HepG2 (cell line): ENCODE measurements around the gene YIPF1. TPM values are rescaled to one million over a fixed set of nuclear protein-coding genes. Genes with fewer than 3 reads are reported as not detected.

Experiments
- EEA1 ChIP-seq: sonication (generic); formaldehyde crosslinking; IDR thresholded peaks from 2 replicates; pipeline ENCODE4 v1.5.1; 2020; ENCODE audit warnings: mild to moderate bottlenecking, missing genetic modification reagents, borderline replicate concordance
- EED ChIP-seq: sonication (generic); formaldehyde crosslinking; IDR thresholded peaks from 2 replicates; pipeline ENCODE4 v1.5.0; 2020; ENCODE audit warnings: mild to moderate bottlenecking, missing genetic modification reagents
- IKZF4 ChIP-seq: sonication (generic); formaldehyde crosslinking; IDR thresholded peaks from 2 replicates; pipeline ENCODE4 v1.5.1; 2020; ENCODE audit warnings: borderline replicate concordance, mild to moderate bottlenecking, low read depth, missing genetic modification reagents; ENCODE audit errors: not compliant biosample characterization
- KDM5B ChIP-seq: sonication (generic); formaldehyde crosslinking; IDR thresholded peaks from 2 replicates; pipeline ENCODE4 v1.4.0; 2020; ENCODE audit warnings: missing genetic modification reagents, mild to moderate bottlenecking, borderline replicate concordance
- SKI ChIP-seq: fragments of 450-650 bp; IDR thresholded peaks from one replicate; pipeline ENCODE4 v1.6.1; 2018; ENCODE audit warnings: mild to moderate bottlenecking; ENCODE audit not compliant: partially characterized antibody
- STAT5B ChIP-seq: sonication (generic); formaldehyde crosslinking; IDR thresholded peaks from 2 replicates; pipeline ENCODE4 v1.4.0; 2020; ENCODE audit warnings: missing genetic modification reagents
- TBP ChIP-seq: sonication (generic); formaldehyde crosslinking; IDR thresholded peaks from 2 replicates; pipeline ENCODE4 v1.5.0; 2020; ENCODE audit warnings: missing genetic modification reagents
- TEAD3 ChIP-seq: optimal IDR thresholded peaks from 2 replicates; pipeline ENCODE3; 2016; ENCODE audit warnings: borderline replicate concordance
- TGIF2 ChIP-seq: IDR thresholded peaks from 2 replicates; pipeline ENCODE4 v1.6.1; 2016; ENCODE audit warnings: control low read depth, missing compliant biosample characterization
- ZBED4 ChIP-seq: sonication (generic); formaldehyde crosslinking; IDR thresholded peaks from 2 replicates; pipeline ENCODE4 v1.4.0; 2020; ENCODE audit warnings: missing genetic modification reagents, borderline replicate concordance
- ZFP41 ChIP-seq: sonication (generic); formaldehyde crosslinking; IDR thresholded peaks from 2 replicates; pipeline ENCODE4 v1.4.0; 2020; ENCODE audit warnings: mild to moderate bottlenecking, missing genetic modification reagents, borderline replicate concordance
- ZNF362 ChIP-seq: sonication (generic); formaldehyde crosslinking; IDR thresholded peaks from 2 replicates; pipeline ENCODE4 v1.4.0; 2020; ENCODE audit warnings: missing genetic modification reagents, mild to moderate bottlenecking, borderline replicate concordance
- ZNF501 ChIP-seq: sonication (generic); formaldehyde crosslinking; IDR thresholded peaks from 2 replicates; pipeline ENCODE4 v1.5.1; 2020; ENCODE audit warnings: mild to moderate bottlenecking, moderate library complexity, missing genetic modification reagents
- ZNF550 ChIP-seq: sonication (generic); formaldehyde crosslinking; IDR thresholded peaks from 2 replicates; pipeline ENCODE4 v1.4.0; 2020; ENCODE audit warnings: mild to moderate bottlenecking, missing genetic modification reagents, borderline replicate concordance
- ZNF629 ChIP-seq: sonication (generic); formaldehyde crosslinking; conservative IDR thresholded peaks from 2 replicates; pipeline ENCODE4 v1.5.0; 2020; ENCODE audit warnings: missing genetic modification reagents
- polyA plus RNA-seq, 8 experiments: library from polyadenylated mRNA; depleted of rRNA in 3 of 8; stranded (reverse) in 7 of 8; unstranded in 1 of 8; fragments of >200 nt; fragmentation: Illumina TruSeq in 4 of 8; extraction: Trizol in 4 of 8; gene quantifications; 2 replicates each; pipeline versions ENCODE4 v1.2.1 to v1.2.3, GENCODE V29; 2011 to 2016; ENCODE audit warnings: low read depth in 4 of 8, missing spikeins in 1 of 8, mixed read lengths in 1 of 8; ENCODE audit not compliant: insufficient read depth in 1 of 8
- total RNA-seq, 5 experiments: library from RNA; depleted of rRNA; stranded (reverse); fragments of >200 nt; fragmentation: Illumina TruSeq; extraction: Trizol; gene quantifications; 2 replicates each; pipeline ENCODE4 v1.2.3, GENCODE V29; 2016; ENCODE audit warnings: low read depth in 1 of 5
- TF ChIP-seq, protein P1 (sequence below): sonication (generic); formaldehyde crosslinking; IDR thresholded peaks from 2 replicates; pipeline ENCODE4 v1.4.0; 2020; ENCODE audit warnings: missing genetic modification reagents; ENCODE audit errors: not compliant biosample characterization
- TF ChIP-seq, protein P2 (sequence below): sonication (generic); formaldehyde crosslinking; IDR thresholded peaks from 2 replicates; pipeline ENCODE4 v1.9.0; 2022; ENCODE audit warnings: missing genetic modification reagents, mild to moderate bottlenecking, borderline replicate concordance

Gene YIPF1
- total and polyA plus RNA-seq, 2 of the 13 experiments (the other 11 are each of a cell fraction or from before 2014, with no cell fraction given), result 21.1 to 31.9 TPM

DNA sequence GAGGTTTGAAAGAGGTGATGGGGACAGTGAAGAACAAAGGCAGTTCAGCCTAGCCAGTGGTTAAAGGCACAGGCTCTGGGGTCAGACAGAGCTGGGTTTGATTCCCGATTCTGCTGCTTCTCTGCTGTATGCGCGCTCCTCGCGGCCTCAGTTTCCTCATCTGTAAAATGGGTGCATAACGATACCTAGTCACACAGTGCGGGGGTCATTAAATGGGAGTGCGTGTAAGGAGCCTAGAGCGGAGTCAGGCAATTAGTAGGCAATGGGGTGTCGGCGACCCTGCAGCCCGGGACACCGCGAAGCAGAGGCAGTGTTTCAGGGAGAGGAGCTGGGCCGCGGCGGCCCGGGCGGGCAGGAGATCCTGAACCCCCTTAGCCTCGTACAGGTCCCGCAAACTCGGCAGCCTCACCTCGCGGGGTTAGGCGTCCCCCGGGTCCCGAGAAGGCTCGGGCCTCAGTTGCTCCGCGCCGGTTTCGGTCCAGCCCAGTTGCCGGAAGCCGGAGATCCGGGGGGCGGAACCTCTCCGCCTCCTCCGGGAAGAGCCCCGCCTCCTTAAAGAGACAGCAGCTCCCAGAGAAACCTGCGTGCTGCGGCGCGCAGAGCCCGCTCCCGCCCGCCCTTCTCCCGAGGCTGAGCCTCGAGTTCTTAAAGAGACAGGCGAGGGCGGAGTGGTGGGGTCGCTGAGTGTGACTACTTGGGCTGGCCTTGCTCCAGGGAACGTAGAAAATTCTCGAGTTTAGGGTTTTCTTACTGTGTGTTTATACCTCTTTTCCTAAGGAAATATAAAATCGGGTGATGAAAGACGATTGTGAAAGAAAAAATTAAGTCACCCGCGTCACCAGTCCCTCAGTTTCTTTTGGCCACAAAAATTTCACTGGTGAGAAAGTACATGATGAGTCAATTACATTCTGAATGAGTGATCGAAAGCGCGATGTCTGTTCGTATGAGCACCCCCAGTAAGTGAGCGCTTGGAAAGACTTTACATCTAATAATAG is at the start of gene YIPF1 (continued):
- TF ChIP-seq EED (CRISPR knock-in tag) (0 out of 2 replicates have a peak, but pooled peaks have one; percentile 29), ZNF362 (CRISPR knock-in tag) (peak; percentile 18; the same call in 1 of the 2 replicates), KDM5B (CRISPR knock-in tag) (peak; percentile 84), ZNF550 (CRISPR knock-in tag) (no peak), ZNF629 (CRISPR knock-in tag) (peak; percentile 100), TBP (CRISPR knock-in tag) (no peak), IKZF4 (CRISPR knock-in tag) (peak; percentile 44), TGIF2 (CRISPR knock-in tag) (peak; percentile 59; the same call in 1 of the 2 replicates), EEA1 (CRISPR knock-in tag) (no peak), SKI (no peak), ZFP41 (no peak), STAT5B (CRISPR knock-in tag) (no peak), ZNF501 (CRISPR knock-in tag) (0 out of 2 replicates have a peak, but pooled peaks have one; percentile 39), TEAD3 (peak; percentile 12), ZBED4 (peak; percentile 90; the same call in 1 of the 2 replicates)
- TF ChIP-seq, protein P1, sequence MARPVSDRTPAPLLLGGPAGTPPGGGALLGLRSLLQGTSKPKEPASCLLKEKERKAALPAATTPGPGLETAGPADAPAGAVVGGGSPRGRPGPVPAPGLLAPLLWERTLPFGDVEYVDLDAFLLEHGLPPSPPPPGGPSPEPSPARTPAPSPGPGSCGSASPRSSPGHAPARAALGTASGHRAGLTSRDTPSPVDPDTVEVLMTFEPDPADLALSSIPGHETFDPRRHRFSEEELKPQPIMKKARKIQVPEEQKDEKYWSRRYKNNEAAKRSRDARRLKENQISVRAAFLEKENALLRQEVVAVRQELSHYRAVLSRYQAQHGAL, result no peak
- TF ChIP-seq, protein P2, sequence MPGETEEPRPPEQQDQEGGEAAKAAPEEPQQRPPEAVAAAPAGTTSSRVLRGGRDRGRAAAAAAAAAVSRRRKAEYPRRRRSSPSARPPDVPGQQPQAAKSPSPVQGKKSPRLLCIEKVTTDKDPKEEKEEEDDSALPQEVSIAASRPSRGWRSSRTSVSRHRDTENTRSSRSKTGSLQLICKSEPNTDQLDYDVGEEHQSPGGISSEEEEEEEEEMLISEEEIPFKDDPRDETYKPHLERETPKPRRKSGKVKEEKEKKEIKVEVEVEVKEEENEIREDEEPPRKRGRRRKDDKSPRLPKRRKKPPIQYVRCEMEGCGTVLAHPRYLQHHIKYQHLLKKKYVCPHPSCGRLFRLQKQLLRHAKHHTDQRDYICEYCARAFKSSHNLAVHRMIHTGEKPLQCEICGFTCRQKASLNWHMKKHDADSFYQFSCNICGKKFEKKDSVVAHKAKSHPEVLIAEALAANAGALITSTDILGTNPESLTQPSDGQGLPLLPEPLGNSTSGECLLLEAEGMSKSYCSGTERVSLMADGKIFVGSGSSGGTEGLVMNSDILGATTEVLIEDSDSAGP, result peak; percentile 100
